ENCODE data around the gene SLC25A25.
"Not testable (repeated sequence)": the region's sequence is repeated elsewhere in the genome, so short reads cannot be mapped to it uniquely, and the experiment has no call there.

SLC25A25 gene

DNA sequence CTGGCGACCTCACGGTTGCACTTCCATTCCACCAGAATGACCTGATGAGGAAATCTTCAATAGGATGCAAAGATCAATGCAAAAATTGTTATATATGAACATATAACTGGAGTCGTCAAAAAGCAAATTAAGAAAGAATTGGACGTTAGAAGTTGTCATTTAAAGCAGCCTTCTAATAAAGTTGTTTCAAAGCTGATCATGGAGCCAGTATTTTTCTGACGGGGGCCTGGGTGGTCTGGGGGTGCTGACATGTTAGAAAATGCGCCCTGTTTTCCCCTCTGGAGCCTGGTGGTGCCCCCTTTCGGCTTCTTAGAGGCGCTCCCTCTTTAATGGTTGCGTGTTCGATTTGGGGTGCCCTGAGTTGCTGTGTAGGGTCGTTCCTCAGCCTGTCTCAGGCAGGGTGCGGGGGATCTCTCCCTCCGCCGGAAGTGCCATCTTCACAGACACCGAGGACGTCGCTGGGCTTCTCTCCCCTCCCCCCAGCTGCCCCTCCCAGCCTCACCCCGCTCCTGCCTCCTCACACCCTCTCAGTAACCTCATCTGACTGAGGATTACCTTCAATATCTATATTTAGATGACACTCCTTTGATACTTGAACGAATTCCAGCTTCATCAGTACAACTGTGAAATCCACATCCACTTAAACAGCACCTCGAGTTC, 41.1 kb downstream of the SLC25A25 start:
- DNase-seq (ENCODE audit: low read depth in 2 of 2) = no peak

DNA sequence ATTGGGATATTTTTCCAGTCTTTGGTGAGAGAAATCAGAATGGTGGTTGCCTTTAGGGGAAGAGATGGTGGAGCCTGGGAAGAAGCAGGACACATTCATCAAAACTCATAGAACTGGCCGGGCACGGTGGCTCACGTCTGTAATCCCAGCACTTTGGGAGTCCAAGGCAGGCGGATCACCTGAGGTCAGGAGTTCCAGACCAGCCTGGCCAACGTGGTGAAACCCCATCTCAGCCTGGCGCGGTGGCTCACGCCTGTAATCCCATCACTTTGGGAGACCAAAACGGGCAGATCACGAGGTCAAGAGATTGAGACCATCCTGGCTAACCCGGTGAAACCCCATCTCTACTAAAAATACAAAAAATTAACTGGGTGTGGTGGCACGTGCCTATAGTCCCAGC, 43.7 kb downstream of the SLC25A25 start:
- DNase-seq (ENCODE audit: low read depth in 2 of 2) = not testable (repeated sequence)

DNA sequence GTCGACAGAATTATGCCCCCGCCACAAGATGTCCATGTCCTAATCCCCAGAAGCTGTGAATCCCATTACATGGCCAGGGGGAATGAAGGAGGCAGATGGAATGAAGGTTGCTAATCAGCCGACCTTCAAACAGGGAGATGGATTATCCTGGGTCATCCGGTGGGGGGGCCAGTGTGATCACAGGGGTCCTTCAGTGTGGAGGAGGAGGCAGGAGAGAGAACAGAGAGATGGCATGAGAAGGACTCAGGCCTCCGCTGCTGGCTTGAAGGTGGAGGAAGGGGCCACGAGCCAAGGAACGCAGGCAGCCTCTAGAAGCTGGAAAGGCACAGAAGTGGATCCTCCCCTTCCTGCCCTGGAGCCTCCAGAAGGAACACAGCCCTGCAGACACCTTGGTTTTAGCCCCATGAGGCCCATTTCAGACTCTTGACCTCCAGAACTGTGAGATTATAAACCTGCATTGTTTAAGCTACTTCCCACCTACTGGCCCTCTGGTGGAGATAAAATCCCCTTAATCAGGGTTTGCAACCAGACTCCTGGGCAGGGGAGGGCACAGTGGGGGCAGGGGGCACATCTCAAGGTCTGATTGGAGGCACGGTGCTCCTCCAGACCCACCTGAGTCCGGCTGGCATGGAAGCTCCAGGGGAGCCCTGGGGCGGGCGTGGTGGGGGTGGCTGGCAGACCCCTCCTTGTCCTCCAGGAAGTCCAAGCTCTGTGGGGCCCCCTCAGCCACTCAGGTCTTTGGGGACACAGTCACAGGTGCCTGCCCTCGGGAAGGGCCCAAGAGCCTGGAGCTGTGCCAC, 45.7 kb downstream of the SLC25A25 start:
- DNase-seq (ENCODE audit: low read depth in 2 of 2) = no peak

DNA sequence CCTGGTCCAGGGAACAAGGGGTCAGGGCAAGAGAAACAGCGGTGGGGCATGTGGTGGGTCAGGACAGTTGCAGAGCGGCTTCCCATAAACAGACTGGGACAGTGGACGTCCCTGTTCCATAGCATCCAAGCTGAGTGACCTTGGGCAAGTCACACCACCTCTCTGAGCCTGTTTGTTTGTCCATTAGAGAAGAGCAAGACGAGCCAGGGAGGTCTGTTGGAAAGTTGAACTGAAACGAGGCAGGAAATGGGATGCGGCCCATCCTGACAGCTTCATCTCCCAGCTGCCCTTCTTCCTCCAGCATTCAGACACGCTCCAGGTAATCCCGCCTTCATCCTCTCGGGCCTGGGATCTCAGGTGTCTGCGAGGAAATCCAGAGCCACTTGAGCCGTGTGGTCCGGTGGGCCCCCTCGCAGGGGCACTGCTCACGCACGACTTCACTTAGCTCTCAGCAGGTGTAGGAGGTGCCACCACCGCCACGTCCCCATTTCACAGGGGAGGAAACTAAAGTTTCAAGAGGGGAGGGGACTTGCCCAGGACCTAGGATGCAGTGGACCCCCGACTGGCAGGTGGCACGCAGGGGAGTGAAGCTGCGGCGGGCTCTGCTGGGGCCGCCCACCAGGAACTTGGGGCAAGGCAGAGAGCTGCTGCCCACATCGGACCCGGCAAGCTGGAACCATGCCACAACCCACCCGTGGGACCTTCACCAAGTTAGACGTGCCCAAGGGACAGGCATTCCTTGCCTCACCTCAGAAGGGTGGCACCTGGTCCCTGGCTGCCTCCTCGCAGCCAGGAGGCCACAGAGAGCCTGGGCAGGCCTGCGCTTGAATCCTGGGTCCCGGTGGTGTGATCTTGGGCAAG, 46.5 kb downstream of the SLC25A25 start:
- no peak for DNase-seq (ENCODE audit: low read depth in 2 of 2)

GRCh38 chr9:128115187-128116103, 47.4 kb downstream of the SLC25A25 start:
- no peak for DNase-seq (ENCODE audit: low read depth in 2 of 2)

- DNase-seq (ENCODE audit: low read depth in 2 of 2) = no peak
Observed at GRCh38 chr9:128116104-128117083, 48.4 kb downstream of the SLC25A25 start.

DNA sequence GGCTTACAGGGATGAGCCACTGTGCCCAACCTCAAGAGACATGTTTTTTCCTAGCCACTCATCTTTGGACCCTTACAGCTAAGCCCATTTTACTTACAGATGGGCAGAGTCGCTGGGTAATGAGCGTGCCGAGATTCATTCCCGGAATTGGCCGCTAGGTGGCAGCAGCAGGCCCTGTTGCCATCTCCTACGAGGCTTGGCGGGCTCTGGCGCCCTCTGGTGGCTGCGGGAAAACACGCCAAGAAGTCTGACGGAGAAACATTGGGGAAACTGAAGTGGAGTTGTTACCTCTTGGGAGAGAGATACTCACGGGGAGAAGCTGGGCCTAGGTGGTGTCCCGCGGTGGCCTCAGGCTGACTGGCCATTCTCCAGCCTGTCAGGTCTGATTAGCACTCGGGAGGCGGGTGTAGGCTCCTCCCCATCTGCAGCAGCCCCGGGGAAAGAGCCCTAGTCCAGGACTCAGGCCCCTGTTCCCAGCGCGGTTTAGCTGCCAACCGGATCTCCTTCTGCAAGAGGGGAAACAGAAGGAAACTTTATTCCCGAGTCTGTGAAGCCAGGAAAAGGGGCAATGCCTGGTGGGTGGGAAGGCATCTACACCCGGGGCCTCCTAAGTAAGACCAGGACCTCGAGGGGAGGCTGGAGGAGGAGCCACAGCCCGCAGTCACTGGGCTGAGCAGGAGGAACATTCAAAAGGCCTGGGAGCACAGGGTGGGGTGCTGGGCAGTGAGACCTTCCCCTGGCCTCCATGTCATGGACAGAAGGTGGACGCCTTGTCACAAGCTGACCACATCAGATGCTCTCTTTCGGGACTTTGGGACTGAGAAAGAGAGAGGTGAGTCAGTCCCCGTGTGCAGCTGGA, 49.8 kb downstream of the SLC25A25 start:
- peak; percentile 85 to 91 for DNase-seq (ENCODE audit: low read depth in 2 of 2)

DNA sequence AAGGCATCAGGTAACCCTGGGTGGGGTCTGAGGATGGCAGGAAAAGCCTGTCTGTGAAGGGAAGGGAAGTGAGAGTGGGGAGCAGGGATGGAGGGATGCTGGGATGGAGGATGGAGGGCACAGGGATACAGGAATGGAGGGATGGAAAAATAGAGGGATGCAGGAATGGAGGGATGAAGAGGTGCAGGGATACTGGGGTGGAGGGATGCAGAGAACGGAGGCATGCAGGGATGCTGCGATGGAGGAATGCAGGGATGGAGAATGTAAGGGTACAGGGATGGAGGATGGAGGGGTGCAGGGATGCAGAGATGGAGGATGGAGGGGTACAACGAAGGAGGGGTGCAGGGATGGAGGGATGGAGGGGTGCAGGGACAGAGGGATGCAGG, 50.4 kb downstream of the SLC25A25 start:
- no peak for DNase-seq (ENCODE audit: low read depth in 2 of 2)

DNA sequence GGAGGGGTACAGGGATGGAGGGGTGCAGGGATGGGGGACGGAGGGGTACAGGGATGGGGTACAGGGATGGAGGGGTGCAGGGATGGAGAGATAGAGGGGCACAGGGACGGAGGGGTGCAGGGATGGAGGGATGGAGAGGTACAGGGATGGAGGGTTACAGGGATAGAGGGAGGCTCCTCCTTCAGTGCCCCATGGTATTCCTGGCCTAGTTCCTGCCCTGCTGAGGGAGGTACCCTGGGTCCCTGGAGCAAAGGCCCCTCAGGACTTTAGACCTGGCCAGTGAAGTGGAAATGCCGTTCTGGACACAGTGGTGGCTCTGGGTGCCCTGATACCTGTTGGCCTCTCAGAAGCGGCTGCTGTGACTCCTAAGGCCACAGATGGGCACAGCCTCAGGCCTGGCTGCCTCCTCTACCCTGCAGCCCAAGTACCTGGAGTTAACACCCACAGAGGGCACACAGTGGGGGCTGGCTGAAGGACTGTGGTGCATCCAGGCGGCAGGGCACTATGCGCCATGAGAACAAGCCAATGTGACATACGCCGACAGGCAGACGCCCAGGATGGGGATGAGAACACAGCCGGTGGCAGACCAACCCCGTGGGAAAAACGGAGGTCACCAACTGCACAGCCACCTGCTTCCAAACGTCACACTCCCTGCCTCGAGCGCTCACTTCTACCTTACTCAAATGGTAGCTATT, 51.1 kb downstream of the SLC25A25 start:
- no peak for DNase-seq (ENCODE audit: low read depth in 2 of 2)

GRCh38 chr9:128120061-128120740, 52.2 kb downstream of the SLC25A25 start:
- DNase-seq (ENCODE audit: low read depth in 2 of 2) = no peak

DNA sequence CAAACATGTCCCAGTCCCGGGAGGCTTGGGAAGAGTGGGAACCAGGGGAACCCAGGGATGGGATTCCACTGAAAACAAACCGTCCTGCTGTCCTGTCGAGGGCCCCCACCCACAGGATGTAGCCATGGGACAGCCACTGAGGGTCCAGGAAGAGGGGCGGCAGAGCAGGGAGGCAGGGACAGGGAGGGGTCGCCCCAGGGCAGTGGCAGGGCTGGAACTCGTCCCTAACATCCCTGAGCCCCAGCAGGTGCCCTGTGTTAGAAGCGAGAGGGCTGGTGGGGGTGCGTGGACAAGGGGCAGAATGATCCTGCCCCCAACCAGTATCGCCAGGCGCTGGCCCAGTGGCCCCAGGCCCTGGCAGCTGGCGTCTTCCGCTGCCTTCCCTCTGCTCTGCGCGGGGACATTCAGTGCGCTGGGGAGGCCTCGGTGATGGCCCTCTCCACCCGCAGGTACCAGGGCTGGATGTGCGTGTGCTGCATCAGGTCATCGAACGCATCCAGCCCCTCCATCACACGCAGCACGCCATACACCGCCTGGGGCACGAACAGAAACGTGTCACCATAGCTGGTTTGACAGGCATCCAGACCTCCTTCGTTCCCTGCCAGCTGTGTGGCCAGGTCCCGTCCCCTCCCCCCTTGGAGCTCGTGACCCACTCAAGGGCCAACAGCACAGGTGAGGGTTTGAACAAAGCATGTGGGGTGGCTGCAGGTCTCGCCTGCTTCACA, 52.9 kb downstream of the SLC25A25 start:
- no peak for DNase-seq (ENCODE audit: low read depth in 2 of 2)

GRCh38 chr9:128121466-128121810, 53.4 kb downstream of the SLC25A25 start:
- no peak for DNase-seq (ENCODE audit: low read depth in 2 of 2)

- no peak for DNase-seq (ENCODE audit: low read depth in 2 of 2)
Observed at GRCh38 chr9:128121924-128122808, 54.1 kb downstream of the SLC25A25 start.

GRCh38 chr9:128122809-128123175, 54.8 kb downstream of the SLC25A25 start:
- DNase-seq (ENCODE audit: low read depth in 2 of 2) = no peak

DNA sequence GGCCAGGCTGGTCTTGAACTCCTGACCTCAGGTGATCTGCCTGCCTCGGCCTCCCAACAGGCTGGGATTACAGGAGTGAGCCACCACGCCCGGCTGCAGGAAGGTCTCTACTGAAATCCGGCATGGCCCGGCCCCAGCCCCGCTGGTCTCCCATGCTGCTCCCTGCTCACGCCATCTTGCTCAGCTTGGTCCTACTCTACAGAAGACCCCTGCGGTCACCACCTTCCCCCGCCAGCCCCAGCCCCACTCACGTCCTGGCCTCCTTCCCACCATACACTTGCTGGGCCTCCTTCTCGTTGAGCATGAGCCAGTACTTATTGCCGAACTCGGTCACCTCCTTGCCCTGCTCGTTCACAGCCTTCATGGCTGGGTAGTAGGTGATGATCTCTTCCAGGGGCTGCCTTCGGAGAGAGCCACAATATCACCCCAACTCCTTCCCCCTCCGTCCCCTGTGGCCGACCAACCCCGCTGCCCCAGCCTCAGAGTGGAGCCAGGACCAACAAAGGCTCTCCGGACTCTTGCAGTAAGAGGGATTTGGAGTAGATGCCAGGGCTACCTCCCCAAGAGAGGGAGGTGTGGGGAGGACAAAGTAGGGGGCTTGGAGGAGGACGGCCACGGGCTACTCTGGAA, 55.5 kb downstream of the SLC25A25 start:
- no peak for DNase-seq (ENCODE audit: low read depth in 2 of 2)

GRCh38 chr9:128124451-128124850, 56.4 kb downstream of the SLC25A25 start:
- DNase-seq (ENCODE audit: low read depth in 2 of 2) = no peak
